Tibial artery (tissue), 4 donors: ENCODE measurements around the gene COPS7A.
"Not testable (repeated sequence)": the region's sequence is repeated elsewhere in the genome, so short reads cannot be mapped to it uniquely, and the experiment has no call there.

ENCODE experiments used
- DNase-seq, 2 donors: peaks; one replicate each; pipeline ENCODE4 v3.0.0-alpha.2; 2019
- H3K27ac ChIP-seq, 2 donors: fragments of 200-600 bp; sonication (generic) in 1 of 2; 1 replicate in 1 of 2; 2 replicates in 1 of 2; pipeline ENCODE4 v1.5.1; 2018 to 2019; ENCODE audit warnings: mild to moderate bottlenecking in 1 of 2
- H3K27me3 ChIP-seq, 2 donors: fragments of 200-600 bp; sonication (generic) in 1 of 2; one replicate each; pipeline versions ENCODE4 v1.5.1 to v1.6.0; 2016 to 2019
- H3K36me3 ChIP-seq, 3 donors: fragments of 200-600 bp; sonication (generic) in 2 of 3; one replicate each; pipeline ENCODE4 v1.5.1; 2016 to 2019; ENCODE audit warnings: mild to moderate bottlenecking in 2 of 3
- H3K4me1 ChIP-seq, 4 donors: fragments of 200-600 bp; sonication (generic) in 2 of 4; 1 replicate in 3 of 4; 2 replicates in 1 of 4; pipeline ENCODE4 v1.5.1; 2016 to 2019
- H3K4me3 ChIP-seq, 2 donors: fragments of 200-600 bp; sonication (generic) in 1 of 2; 1 replicate in 1 of 2; 2 replicates in 1 of 2; pipeline ENCODE4 v1.5.1; 2018 to 2019; ENCODE audit warnings: mild to moderate bottlenecking in 2 of 2
- H3K9me3 ChIP-seq, 3 donors: fragments of 200-600 bp; sonication (generic) in 1 of 3; one replicate each; pipeline ENCODE4 v1.5.1; 2016 to 2019
- CTCF ChIP-seq, 2 experiments: fragments of 200-600 bp in 1 of 2; fragments of 450-650 bp in 1 of 2; IDR thresholded peaks; one replicate each; pipeline ENCODE4 v1.5.1; 2017 to 2019; ENCODE audit warnings: antibody characterized with exemption in 2 of 2, mild to moderate bottlenecking in 1 of 2, moderate library complexity in 1 of 2
- intact Hi-C: fragments of 100-400 bp; cut with DNase I; formaldehyde crosslinking; loops from one replicate; pipeline ENCODE4 v1.15.0; 2023; ENCODE audit warnings: low total_unique reads

Gene COPS7A

GRCh38 chr12:6699259-6699988, 24.4 kb upstream of the COPS7A start:
- Histone ChIP-seq H3K36me3 (no peaks in the 10 kb centered on the region), H3K4me1 (peaks cover 0 to 18% (median 12%) of the 10 kb centered on the region in 4 donors), H3K27ac (no peak overlapping the region), H3K9me3 (no peaks in the 10 kb centered on the region), H3K4me3 (peak overlapping the region; percentile 43 to 48), H3K27me3 (peaks cover 3 to 98% of the 10 kb centered on the region in 2 donors)
- no peak for DNase-seq
- TF ChIP-seq CTCF (IDR thresholded peaks at IDR 0.05), result no peak
- intact Hi-C loops, result no loop called here

- TF ChIP-seq CTCF (IDR thresholded peaks at IDR 0.05), result no peak
- Histone ChIP-seq H3K4me1 (peaks cover 0 to 18% (median 12%) of the 10 kb centered on the region in 4 donors), H3K27ac (peak overlapping the region in 1 of 2 donors; percentile 18), H3K9me3 (no peaks in the 10 kb centered on the region), H3K27me3 (peaks cover 3 to 96% of the 10 kb centered on the region in 2 donors), H3K36me3 (no peaks in the 10 kb centered on the region), H3K4me3 (peak overlapping the region; percentile 43 to 48)
- intact Hi-C loops, result no loop called here
- no peak for DNase-seq
Observed at GRCh38 chr12:6699989-6700645, 23.7 kb upstream of the COPS7A start.

- no peak for TF ChIP-seq CTCF (IDR thresholded peaks at IDR 0.05)
- Histone ChIP-seq H3K36me3 (no peaks in the 10 kb centered on the region), H3K9me3 (no peaks in the 10 kb centered on the region), H3K4me1 (peaks cover 0 to 18% (median 12%) of the 10 kb centered on the region in 4 donors), H3K27ac (peak within 1 kb of the TSS in 1 of 2 donors; percentile 18), H3K4me3 (peak within 1 kb of the TSS; percentile 43 to 48), H3K27me3 (peaks cover 3 to 96% of the 10 kb centered on the region in 2 donors)
- DNase-seq, result no peak
- intact Hi-C loops, result no loop called here
Observed at GRCh38 chr12:6700646-6701051, 23.2 kb upstream of the COPS7A start, which contains the start of gene PIANP. Gene PIANP, minus strand, starts transcription at chr12:6700815. Its CDS starts 2,754 bp downstream, at chr12:6698061.

GRCh38 chr12:6701078-6701768, 22.6 kb upstream of the COPS7A start:
- Histone ChIP-seq H3K27ac (no peak overlapping the region), H3K4me3 (peak overlapping the region; percentile 43 to 48), H3K4me1 (peaks cover 0 to 18% (median 12%) of the 10 kb centered on the region in 4 donors), H3K27me3 (peaks cover 3 to 96% of the 10 kb centered on the region in 2 donors), H3K9me3 (no peaks in the 10 kb centered on the region), H3K36me3 (no peaks in the 10 kb centered on the region)
- TF ChIP-seq CTCF (IDR thresholded peaks at IDR 0.05), result no peak
- no peak for DNase-seq
- intact Hi-C loops, result no loop called here

- TF ChIP-seq CTCF (IDR thresholded peaks at IDR 0.05), result no peak
- H3K27ac ChIP-seq, result no peak overlapping the region
Observed at GRCh38 chr12:6703631-6704030, 20.2 kb upstream of the COPS7A start.

GRCh38 chr12:6708351-6708750, 15.5 kb upstream of the COPS7A start:
- H3K27ac ChIP-seq, H3K4me3 ChIP-seq, H3K9me3 ChIP-seq, DNase-seq, H3K4me1 ChIP-seq, intact Hi-C loops, H3K36me3 ChIP-seq: not testable (repeated sequence)
- peaks cover 0 to 73% of the 10 kb centered on the region in 2 donors for H3K27me3 ChIP-seq

More at GRCh38 chr12:6703631-6704030, 20.2 kb upstream of the COPS7A start:
- peaks cover 3 to 96% of the 10 kb centered on the region in 2 donors for H3K27me3 ChIP-seq
- no peak overlapping the region for H3K4me3 ChIP-seq
- no peaks in the 10 kb centered on the region for H3K9me3 ChIP-seq
- no peaks in the 10 kb centered on the region for H3K36me3 ChIP-seq
- intact Hi-C loops, result no loop called here
- no peak for DNase-seq
- H3K4me1 ChIP-seq, result peaks cover 0 to 18% (median 12%) of the 10 kb centered on the region in 4 donors
